PFSK-1 (cell line): Measurements from ENCODE around the gene ASB11.

ENCODE experiments used
- POLR2AphosphoS5 ChIP-seq: IDR thresholded peaks from 2 replicates; pipeline ENCODE4 v1.6.1; 2012; ENCODE audit warnings: low read depth, mild to moderate bottlenecking, control low read depth, low read length, moderate library complexity
- SIN3A ChIP-seq: IDR thresholded peaks from 2 replicates; pipeline ENCODE4 v1.6.1; 2012; ENCODE audit warnings: mild to moderate bottlenecking, low read length, moderate library complexity, borderline replicate concordance; ENCODE audit not compliant: insufficient read depth
- TAF1 ChIP-seq: IDR thresholded peaks from 2 replicates; pipeline ENCODE4 v1.6.1; 2012; ENCODE audit warnings: low read length, control low read depth, borderline replicate concordance; ENCODE audit not compliant: insufficient read depth
- TF ChIP-seq, protein P1 (sequence below), 2 experiments: IDR thresholded peaks; 2 replicates each; pipeline versions ENCODE4 v1.6.1 to v1.8.0; 2011 to 2012; ENCODE audit warnings: low read depth in 2 of 2, low read length in 2 of 2, control low read depth in 1 of 2, inconsistent platforms in 1 of 2, mild to moderate bottlenecking in 1 of 2, moderate library complexity in 1 of 2; ENCODE audit not compliant: insufficient read depth in 1 of 2

DNA sequence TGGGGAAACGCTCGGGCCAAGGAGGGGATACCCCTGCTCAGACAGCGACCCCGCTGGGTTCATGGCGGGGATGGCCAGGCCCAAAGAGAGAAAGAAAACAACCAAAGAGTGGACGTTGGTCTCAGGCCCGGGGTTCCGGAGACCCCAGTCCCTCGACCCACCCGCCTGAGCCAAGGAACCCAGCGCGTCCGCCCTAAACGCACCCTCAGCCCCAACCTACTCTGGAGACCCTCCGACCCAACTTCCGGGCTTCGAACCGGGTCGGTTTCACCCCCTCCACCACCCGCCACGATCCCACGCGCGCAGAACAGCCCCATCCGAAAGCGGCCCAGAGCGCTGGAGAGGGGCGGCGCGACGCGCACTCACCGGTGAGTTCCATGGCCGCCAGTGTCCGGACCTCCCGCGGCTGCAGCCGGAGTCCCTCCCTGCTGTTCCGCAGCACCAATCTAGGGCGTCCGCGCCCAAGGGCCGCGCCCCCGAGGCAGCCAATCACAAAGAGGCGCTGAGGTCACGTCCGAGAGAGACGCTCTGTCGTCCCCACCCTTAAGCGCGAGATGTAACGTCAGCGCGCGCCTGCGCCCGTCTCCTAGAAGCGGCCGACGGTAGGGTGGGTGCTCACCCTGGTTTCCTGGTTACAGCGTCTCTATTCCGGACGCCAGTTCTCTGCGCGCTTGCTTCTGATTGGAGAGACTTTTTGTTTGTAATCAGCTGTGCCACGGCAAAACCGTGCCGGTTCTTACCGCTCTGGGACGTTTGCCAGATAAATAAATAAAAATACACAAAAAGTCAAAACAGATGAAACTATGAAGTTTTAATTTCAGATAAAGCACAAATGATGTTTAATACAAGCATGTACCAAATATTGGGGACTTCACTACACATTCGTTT is 19.9 kb upstream of the ASB11 start, which contains the start of gene PIGA:
- TF ChIP-seq POLR2AphosphoS5 (peak; percentile 51), SIN3A (peak; percentile 80), TAF1 (0 out of 2 replicates have a peak, but pooled peaks have one; percentile 38)
- TF ChIP-seq, protein P1, sequence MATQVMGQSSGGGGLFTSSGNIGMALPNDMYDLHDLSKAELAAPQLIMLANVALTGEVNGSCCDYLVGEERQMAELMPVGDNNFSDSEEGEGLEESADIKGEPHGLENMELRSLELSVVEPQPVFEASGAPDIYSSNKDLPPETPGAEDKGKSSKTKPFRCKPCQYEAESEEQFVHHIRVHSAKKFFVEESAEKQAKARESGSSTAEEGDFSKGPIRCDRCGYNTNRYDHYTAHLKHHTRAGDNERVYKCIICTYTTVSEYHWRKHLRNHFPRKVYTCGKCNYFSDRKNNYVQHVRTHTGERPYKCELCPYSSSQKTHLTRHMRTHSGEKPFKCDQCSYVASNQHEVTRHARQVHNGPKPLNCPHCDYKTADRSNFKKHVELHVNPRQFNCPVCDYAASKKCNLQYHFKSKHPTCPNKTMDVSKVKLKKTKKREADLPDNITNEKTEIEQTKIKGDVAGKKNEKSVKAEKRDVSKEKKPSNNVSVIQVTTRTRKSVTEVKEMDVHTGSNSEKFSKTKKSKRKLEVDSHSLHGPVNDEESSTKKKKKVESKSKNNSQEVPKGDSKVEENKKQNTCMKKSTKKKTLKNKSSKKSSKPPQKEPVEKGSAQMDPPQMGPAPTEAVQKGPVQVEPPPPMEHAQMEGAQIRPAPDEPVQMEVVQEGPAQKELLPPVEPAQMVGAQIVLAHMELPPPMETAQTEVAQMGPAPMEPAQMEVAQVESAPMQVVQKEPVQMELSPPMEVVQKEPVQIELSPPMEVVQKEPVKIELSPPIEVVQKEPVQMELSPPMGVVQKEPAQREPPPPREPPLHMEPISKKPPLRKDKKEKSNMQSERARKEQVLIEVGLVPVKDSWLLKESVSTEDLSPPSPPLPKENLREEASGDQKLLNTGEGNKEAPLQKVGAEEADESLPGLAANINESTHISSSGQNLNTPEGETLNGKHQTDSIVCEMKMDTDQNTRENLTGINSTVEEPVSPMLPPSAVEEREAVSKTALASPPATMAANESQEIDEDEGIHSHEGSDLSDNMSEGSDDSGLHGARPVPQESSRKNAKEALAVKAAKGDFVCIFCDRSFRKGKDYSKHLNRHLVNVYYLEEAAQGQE (IDR thresholded peaks at IDR 0.05; ENCODE audit: insufficient read depth in 1 of 2, low read depth in 2 of 2, low read length in 2 of 2) = no peak
